SK-N-DZ (cell line): ENCODE results near the gene KRTAP22-2. TPM values are rescaled to one million over a fixed set of nuclear protein-coding genes. Genes with fewer than 3 reads are reported as not detected.

Experiments used
- DNase-seq: peaks from one replicate; pipeline ENCODE4 v3.0.0-alpha.2; 2015; ENCODE audit warnings: low spot score
- polyA plus RNA-seq, 2 experiments: library from polyadenylated mRNA; depleted of rRNA; stranded (reverse); fragments of >200 nt; gene quantifications; 2 replicates each; pipeline ENCODE4 v1.2.3, GENCODE V29; 2014

Gene KRTAP22-2
- polyA plus RNA-seq (2014; cell fraction: cytosol; rRNA removed) = not detected in 2 replicates
- not detected in 2 replicates for polyA plus RNA-seq (2014; cell fraction: nucleus; rRNA removed)

GRCh38 chr21:30590297-30590696, at the start of gene KRTAP22-2:
Gene KRTAP22-2 (minus strand): TSS chr21:30590397.
- no peak for DNase-seq

- no peak for DNase-seq
These were observed 48.5 kb upstream of the KRTAP22-2 start for GRCh38 chr21:30638686-30639085.

DNA sequence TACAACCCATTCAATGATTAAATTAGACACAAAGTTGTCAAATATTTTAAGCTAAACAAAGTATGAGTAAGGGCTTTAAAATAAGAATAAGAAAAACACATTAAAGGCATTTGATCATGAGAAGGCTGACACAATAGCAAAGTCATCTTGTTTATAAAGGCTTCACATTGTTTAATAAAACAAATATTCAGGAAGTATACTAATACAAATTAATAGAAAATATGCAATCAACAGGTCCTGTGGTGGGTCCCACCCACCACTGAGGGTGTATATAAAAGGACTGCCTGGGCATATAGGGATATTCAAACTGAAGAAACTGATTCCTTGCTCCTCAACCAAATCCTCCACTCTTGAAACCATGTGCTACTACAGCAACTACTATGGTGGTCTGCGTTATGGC, 44.7 kb upstream of the KRTAP22-2 start, which contains the start of gene KRTAP20-2:
Gene KRTAP20-2 (plus strand): TSS at position 301 of the 400 bp plus-strand sequence. CDS start 58 bp downstream, at position 359.
- DNase-seq = no peak

GRCh38 chr21:30629200-30629599, 39.0 kb upstream of the KRTAP22-2 start:
- DNase-seq = no peak

DNA sequence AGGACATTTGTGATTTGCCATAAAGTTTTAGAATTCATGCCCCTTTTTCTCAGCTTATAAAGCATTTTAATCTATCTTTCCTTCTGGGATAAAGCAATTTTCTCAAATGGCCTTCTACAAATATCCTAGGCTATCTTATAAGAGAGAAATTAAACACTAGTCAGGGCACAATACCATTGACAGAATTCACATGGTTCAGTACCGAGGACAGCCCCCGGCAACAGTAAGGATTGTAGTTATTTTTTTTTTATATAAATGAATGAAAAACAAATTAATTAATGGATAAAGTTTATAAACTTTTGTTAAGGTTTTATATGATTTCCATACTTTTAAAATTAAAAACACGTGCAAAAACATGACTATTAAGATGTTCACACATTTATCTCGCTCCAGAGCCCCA, 37.9 kb upstream of the KRTAP22-2 start:
- no peak for DNase-seq

DNA sequence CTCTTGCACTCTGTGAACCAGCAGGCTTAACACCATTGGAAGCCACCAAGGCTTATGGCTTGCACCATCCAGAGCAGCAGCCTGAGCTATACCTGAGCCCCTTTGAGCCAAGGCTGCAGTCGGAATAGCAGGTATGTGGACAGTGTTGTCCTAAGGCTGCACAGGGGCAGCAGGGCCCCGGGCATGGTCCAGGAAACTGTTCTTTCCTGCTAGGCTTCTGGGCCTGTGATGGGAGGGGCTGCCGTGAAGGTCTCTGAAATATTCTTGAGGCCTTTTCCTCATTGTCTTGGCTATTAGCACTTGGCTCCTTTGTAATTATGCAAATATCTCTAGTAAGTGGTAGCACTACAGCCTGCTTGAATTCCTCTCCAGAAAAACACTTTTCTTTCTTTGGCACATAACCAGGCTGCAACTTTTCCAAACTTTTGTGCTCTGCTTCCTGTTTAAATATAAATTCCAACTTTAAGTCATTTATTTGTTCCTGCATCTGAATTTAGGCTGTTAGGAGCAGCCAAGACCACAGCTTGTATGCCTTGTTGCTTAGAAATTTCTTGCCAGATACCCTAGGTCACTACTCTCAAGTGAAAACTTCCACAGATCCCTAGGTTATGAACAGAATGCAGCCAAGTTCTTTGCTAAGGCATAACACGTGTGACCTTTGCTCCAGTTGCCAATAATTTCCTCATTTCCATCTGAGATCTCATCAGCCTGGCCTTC, 35.4 kb upstream of the KRTAP22-2 start:
- no peak for DNase-seq

DNA sequence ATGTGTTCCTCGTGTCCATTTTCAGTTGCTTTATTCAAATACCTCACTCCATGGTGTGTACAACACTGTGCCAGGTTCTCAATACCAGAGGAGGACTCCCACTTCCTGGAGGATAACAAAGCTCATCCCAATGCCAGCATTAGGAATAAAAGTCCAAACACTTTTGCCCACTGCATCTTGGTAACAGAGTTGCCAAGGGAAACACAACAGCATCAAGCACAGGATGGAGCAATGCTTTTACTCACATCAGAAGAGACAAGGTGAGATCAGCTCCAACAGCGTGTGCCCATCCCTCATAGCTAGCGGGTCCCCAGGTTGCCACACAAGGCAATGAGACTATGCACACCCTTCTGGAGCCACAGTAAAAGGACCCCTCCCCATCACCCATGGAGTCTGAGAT, 33.2 kb upstream of the KRTAP22-2 start:
- DNase-seq = no peak

DNA sequence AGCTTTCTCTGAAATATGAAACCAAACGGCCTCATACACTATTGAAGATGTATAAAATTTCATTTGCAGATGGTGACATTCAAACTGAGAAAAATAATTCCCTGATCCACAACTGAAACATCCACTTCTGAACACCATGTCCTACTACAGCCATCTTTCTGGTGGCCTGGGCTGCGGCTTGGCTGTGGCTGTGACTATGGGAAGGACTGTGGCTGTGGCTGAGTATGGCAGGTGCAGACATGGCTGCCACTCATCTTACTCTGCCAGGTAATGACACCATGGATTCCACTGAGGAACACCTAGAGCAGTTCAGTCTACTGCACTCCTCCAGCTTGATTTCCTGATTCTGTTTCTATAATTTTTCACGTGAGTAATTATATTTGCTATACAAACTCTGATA, 30.3 kb upstream of the KRTAP22-2 start, which contains the start of gene KRTAP20-4:
Gene KRTAP20-4 (plus strand): TSS at position 106 of the 400 bp plus-strand sequence.
- no peak for DNase-seq

GRCh38 chr21:30620080-30620479, 29.9 kb upstream of the KRTAP22-2 start:
- no peak for DNase-seq

GRCh38 chr21:30616125-30616524, 25.9 kb upstream of the KRTAP22-2 start, which contains the start of gene KRTAP20-1:
Gene KRTAP20-1 (plus strand): TSS chr21:30616425. CDS start chr21:30616455, 30 bp downstream.
- DNase-seq = no peak

- no peak for DNase-seq
These were observed 25.0 kb upstream of the KRTAP22-2 start for GRCh38 chr21:30615199-30615598.

DNA sequence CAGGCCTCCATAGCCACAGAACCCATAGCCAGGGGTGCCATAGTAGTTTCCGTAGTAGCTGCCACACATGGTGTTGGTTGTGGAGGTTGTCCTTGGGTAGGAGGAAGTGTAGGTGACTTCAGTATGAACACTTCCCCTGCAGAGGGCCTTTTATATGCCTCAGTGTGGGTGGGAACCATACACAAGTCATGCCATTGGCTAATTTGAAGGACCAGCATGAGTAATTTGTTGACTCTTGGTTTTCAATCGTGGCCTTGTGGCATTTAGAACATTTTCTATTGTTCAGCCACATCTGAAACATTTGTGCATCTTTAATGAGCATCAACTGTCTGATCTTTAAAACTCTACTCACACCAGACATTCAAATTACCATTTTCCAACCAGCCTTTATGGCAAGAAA, 23.6 kb upstream of the KRTAP22-2 start, which contains the start of gene KRTAP6-1:
Gene KRTAP6-1 (minus strand): TSS at position 95 of the 400 bp plus-strand sequence. CDS start 26 bp downstream, at position 69.
- DNase-seq = no peak

- DNase-seq = no peak
These were observed 21.9 kb upstream of the KRTAP22-2 start for GRCh38 chr21:30612132-30612531.

DNA sequence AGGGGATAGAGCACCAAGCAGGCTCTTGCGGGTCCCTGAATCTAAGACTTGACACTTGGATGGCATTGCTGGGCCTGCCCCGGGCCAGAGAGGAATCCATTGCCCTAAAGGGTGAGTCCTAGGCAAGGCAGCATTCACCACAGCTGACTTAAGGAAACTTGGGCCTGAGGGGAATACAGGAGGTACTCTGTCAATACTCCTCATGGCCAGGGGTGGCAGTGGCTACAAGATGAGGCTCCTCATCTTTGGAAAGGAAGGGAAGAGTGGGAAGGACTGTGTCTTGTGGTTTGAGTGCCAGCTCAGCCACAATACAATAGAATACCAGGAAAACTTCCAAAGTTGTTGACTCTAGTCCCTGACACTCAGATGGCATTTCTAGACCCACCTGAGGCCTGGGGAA, 15.8 kb upstream of the KRTAP22-2 start:
- DNase-seq = no peak

GRCh38 chr21:30600787-30601186, 10.6 kb upstream of the KRTAP22-2 start, which contains the start of gene KRTAP22-1:
Gene KRTAP22-1 (plus strand): TSS chr21:30601087.
- no peak for DNase-seq

DNA sequence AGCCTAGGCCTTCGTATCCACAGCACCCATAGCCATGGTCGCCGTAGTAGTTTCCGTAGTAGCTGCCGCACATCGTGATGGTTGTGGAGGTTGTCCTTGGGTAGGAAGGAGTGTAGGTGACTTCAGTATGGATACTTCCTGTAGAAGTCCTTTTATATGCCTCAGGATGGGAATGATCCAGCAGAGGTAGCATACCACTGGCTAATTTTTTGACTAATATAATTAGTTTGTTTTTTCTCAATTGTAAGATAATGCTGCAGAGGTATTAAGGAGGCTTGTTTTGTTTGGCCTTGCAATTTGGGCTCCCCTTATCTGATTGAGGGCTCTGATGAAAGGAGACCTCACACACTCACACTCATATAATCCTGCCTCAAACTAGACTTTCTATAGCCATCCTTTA, 8.6 kb upstream of the KRTAP22-2 start, which contains the start of gene KRTAP6-2:
Gene KRTAP6-2 (minus strand): TSS at position 101 of the 400 bp plus-strand sequence. CDS start 28 bp downstream, at position 73.
- DNase-seq = no peak

DNA sequence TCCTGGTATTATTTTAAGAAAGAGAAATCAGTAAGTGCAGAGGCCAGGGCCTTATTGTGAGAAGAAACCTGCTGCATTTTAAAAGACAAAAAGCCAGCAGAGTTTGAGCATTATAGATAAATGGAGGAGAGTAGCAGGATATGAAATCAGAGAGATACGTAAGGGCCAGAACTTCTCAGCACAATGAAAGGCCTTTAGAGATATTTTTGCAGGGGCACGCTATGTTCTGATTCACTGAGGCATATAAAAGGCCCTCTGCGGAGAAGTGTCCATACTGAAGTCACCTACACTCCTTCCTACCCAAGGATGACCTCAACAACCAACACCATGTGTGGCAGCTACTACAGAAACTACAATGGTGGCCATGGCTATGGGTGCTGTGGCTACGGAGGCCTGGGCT, 1.9 kb upstream of the KRTAP22-2 start, which contains the start of gene KRTAP6-3:
Gene KRTAP6-3 (plus strand): TSS at position 301 of the 400 bp plus-strand sequence. CDS start 6 bp downstream, at position 307.
- DNase-seq = no peak

GRCh38 chr21:30582870-30583269, 7.3 kb downstream of the KRTAP22-2 start:
- DNase-seq = no peak

- DNase-seq = no peak
These were observed 10.1 kb downstream of the KRTAP22-2 start for GRCh38 chr21:30580132-30580531.

DNA sequence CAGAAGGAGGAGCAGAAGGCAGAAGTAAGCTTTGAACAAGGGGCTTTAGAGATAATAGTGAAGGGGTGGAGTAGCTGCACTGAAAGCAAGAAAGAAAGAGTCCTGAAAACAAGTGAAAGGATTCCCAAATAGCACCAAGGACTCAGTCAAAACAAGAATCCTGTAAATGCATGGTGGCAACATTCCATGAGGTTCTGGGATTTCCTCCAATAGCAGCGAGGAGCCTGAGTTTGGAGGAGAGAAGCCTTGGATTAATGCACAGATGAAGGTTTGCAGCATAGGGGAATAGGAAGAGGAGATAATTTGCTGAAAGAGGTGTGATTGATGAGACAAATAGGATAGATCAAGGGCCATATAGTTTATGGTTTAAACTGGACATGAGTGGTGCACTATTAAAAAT, 10.9 kb downstream of the KRTAP22-2 start:
- no peak for DNase-seq

DNA sequence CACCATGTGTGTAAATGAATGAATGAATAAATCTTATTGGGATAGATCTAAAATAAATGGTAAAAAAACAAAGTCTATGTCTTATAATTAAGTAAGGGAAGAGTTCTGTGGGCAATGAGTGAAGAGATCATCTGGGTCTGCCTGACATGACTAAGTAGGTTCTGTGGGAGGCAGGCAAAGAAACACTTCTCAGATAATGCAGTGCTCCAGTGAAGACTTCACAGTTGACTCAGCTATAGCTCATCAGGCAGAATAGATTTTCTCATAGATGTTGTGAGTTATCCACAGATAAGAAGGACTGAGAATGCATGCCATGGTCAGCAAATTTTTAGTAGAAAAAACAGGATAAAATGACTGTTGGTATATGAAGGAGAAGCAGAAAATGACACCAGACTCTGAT, 12.4 kb downstream of the KRTAP22-2 start:
- no peak for DNase-seq

GRCh38 chr21:30567617-30568016, 22.6 kb downstream of the KRTAP22-2 start:
- DNase-seq = no peak

GRCh38 chr21:30563630-30564029, 26.6 kb downstream of the KRTAP22-2 start:
- DNase-seq = no peak
